ENCODE results near the gene GATB.

GRCh38 chr4:151785484-151786157 is 24.8 kb upstream of the GATB start:
- no peak for TF ChIP-seq POLR2AphosphoS5 (IDR thresholded peaks at IDR 0.05; ENCODE audit: insufficient read depth, low read depth, low read length)
- TF ChIP-seq POLR2A (IDR thresholded peaks at IDR 0.05; ENCODE audit: low read depth, low read length), result no peak
- TF ChIP-seq, protein P1, sequence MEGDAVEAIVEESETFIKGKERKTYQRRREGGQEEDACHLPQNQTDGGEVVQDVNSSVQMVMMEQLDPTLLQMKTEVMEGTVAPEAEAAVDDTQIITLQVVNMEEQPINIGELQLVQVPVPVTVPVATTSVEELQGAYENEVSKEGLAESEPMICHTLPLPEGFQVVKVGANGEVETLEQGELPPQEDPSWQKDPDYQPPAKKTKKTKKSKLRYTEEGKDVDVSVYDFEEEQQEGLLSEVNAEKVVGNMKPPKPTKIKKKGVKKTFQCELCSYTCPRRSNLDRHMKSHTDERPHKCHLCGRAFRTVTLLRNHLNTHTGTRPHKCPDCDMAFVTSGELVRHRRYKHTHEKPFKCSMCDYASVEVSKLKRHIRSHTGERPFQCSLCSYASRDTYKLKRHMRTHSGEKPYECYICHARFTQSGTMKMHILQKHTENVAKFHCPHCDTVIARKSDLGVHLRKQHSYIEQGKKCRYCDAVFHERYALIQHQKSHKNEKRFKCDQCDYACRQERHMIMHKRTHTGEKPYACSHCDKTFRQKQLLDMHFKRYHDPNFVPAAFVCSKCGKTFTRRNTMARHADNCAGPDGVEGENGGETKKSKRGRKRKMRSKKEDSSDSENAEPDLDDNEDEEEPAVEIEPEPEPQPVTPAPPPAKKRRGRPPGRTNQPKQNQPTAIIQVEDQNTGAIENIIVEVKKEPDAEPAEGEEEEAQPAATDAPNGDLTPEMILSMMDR (IDR thresholded peaks at IDR 0.05; ENCODE audit: extremely low read depth in 1 of 2, insufficient read depth in 1 of 2, low read depth in 1 of 2, low read length in 2 of 2), result no peak
- no peak for TF ChIP-seq EZH2 (IDR thresholded peaks at IDR 0.05; ENCODE audit: borderline replicate concordance, low read depth, low read length, severe bottlenecking)
- TF ChIP-seq, protein P2, sequence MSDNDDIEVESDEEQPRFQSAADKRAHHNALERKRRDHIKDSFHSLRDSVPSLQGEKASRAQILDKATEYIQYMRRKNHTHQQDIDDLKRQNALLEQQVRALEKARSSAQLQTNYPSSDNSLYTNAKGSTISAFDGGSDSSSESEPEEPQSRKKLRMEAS (IDR thresholded peaks at IDR 0.05; ENCODE audit: insufficient read depth, insufficient read length), result no peak
- TF ChIP-seq FOS (IDR thresholded peaks at IDR 0.05; ENCODE audit: borderline replicate concordance, insufficient read depth, low read length), result no peak
- TF ChIP-seq GATA2 (IDR thresholded peaks at IDR 0.05; ENCODE audit: insufficient read depth, insufficient read length, low read depth, low read length), result no peak
- TF ChIP-seq JUN (IDR thresholded peaks at IDR 0.05; ENCODE audit: borderline replicate concordance, insufficient read depth, insufficient read length, low read depth), result no peak
- no peak for TF ChIP-seq MYC (IDR thresholded peaks at IDR 0.05; ENCODE audit: low read depth, low read length)
